SK-N-SH treated with all-trans-retinoic acid at 6 μM for 48 hours (cell line): ENCODE measurements around the gene GTF2F2.

ENCODE experiments used
- ARNTL ChIP-seq: fragments of 450-650 bp; formaldehyde crosslinking; IDR thresholded peaks from 2 replicates; pipeline ENCODE4 v1.5.0; 2020; ENCODE audit warnings: low read depth, mild to moderate bottlenecking, moderate library complexity, borderline replicate concordance
- ESRRG ChIP-seq: fragments of 250-450 bp; sonication (Bioruptor Pico); IDR thresholded peaks from 2 replicates; pipeline ENCODE4 v1.6.1; 2021; ENCODE audit warnings: mild to moderate bottlenecking
- OSR1 ChIP-seq: fragments of 250-450 bp; sonication (Bioruptor Pico); IDR thresholded peaks from 2 replicates; pipeline ENCODE4 v1.8.0; 2022; ENCODE audit warnings: moderate library complexity, mild to moderate bottlenecking, inconsistent platforms
- PATZ1 ChIP-seq: fragments of 250-450 bp; sonication (Bioruptor Pico); IDR thresholded peaks from 2 replicates; pipeline ENCODE4 v1.8.0; 2020; ENCODE audit warnings: mild to moderate bottlenecking, moderate library complexity, borderline replicate concordance
- TOX ChIP-seq: fragments of 250-450 bp; sonication (Bioruptor Pico); IDR thresholded peaks from 2 replicates; pipeline ENCODE4 v1.8.0; 2021; ENCODE audit warnings: mild to moderate bottlenecking, moderate library complexity, borderline replicate concordance
- TSHZ2 ChIP-seq: fragments of 250-450 bp; sonication (Bioruptor Pico); IDR thresholded peaks from 2 replicates; pipeline ENCODE4 v1.5.0; 2020; ENCODE audit warnings: mild to moderate bottlenecking, moderate library complexity
- ZC3H10 ChIP-seq: fragments of 250-450 bp; sonication (Bioruptor Pico); IDR thresholded peaks from 2 replicates; pipeline ENCODE4 v1.5.1; 2021; ENCODE audit warnings: mild to moderate bottlenecking, moderate library complexity
- ZFP3 ChIP-seq: fragments of 250-450 bp; sonication (Bioruptor Pico); IDR thresholded peaks from 2 replicates; pipeline ENCODE4 v1.5.0; 2020; ENCODE audit warnings: mild to moderate bottlenecking, moderate library complexity
- ZNF70 ChIP-seq: fragments of 450-650 bp; formaldehyde crosslinking; IDR thresholded peaks from 2 replicates; pipeline ENCODE4 v1.5.0; 2020; ENCODE audit warnings: mild to moderate bottlenecking, moderate library complexity

GRCh38 chr13:45332036-45332830 is 211.9 kb downstream of the GTF2F2 start:
- TF ChIP-seq PATZ1 (0 out of 2 replicates have a peak, but pooled peaks have one; percentile 6), ZC3H10 (CRISPR knock-in tag) (no peak), TSHZ2 (CRISPR knock-in tag) (no peak), ZNF70 (CRISPR knock-in tag) (no peak), ESRRG (CRISPR knock-in tag) (no peak), ZFP3 (CRISPR knock-in tag) (no peak), ARNTL (CRISPR knock-in tag) (no peak), OSR1 (CRISPR knock-in tag) (no peak), TOX (no peak)
